ENCODE results near the gene AIG1. TPM values are rescaled to one million over a fixed set of nuclear protein-coding genes. Genes with fewer than 3 reads are reported as not detected.

The AIG1 gene
- polyA plus RNA-seq, 1 experiment, result 65.1 TPM

DNA sequence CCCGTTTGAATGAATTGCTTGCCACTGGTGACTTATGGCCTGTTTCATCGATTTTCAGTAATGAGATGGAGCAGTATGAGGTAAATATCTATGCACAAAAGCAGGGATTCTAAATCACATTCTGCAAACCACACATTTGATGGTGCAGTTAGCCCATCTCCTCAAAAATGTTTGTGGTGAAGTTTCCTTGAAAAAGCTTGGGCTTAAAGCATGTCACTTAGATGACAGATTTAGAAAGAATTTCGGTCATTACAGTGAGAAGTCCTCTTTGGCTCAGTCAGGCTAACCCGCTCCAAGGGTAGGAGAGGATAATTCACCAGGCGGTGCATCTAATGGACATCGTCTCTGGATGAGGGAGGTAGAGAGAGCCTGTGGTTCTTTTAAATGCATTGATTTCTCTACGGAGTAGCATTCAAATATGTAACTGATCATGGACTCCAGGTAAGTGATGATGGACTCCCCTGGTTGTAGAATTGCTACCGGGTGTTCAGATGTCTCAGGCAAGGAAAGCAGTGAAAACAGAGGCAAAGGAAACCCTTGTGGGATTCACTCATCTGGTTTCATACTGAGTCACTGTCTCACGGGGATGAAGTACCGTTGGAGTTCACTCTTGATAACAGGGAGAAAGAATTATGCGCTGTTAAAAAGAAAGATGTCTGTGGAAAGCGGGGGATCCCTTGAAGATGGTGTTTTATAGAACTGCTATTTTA, 65.3 kb downstream of the AIG1 start:
- TF ChIP-seq, protein P1, sequence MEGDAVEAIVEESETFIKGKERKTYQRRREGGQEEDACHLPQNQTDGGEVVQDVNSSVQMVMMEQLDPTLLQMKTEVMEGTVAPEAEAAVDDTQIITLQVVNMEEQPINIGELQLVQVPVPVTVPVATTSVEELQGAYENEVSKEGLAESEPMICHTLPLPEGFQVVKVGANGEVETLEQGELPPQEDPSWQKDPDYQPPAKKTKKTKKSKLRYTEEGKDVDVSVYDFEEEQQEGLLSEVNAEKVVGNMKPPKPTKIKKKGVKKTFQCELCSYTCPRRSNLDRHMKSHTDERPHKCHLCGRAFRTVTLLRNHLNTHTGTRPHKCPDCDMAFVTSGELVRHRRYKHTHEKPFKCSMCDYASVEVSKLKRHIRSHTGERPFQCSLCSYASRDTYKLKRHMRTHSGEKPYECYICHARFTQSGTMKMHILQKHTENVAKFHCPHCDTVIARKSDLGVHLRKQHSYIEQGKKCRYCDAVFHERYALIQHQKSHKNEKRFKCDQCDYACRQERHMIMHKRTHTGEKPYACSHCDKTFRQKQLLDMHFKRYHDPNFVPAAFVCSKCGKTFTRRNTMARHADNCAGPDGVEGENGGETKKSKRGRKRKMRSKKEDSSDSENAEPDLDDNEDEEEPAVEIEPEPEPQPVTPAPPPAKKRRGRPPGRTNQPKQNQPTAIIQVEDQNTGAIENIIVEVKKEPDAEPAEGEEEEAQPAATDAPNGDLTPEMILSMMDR (IDR thresholded peaks at IDR 0.05; ENCODE audit: low read depth, low read length), result no peak
- no peak for DNase-seq (ENCODE audit: low read depth, low spot score)
- Histone ChIP-seq H3K4me3 (ENCODE audit: low read depth, low read length) (no peak overlapping the region), H3K9me3 (ENCODE audit: control insufficient read depth, insufficient read depth, low read length) (peaks cover 5% of the 10 kb centered on the region), H3K27ac (ENCODE audit: low read depth, low read length) (no peak overlapping the region), H3K27me3 (ENCODE audit: control insufficient read depth, insufficient read depth, low read length) (no peaks in the 10 kb centered on the region)
- CTCF ChIA-PET, result no interaction called here
- POLR2A ChIA-PET, result no interaction called here

- Histone ChIP-seq H3K4me3 (ENCODE audit: low read depth, low read length) (no peak overlapping the region), H3K27me3 (ENCODE audit: control insufficient read depth, insufficient read depth, low read length) (no peaks in the 10 kb centered on the region), H3K27ac (ENCODE audit: low read depth, low read length) (no peak overlapping the region), H3K9me3 (ENCODE audit: control insufficient read depth, insufficient read depth, low read length) (peaks cover 5% of the 10 kb centered on the region)
- ChIA-PET POLR2A (no interaction called here), CTCF (no interaction called here)
- TF ChIP-seq, protein P1 (IDR thresholded peaks at IDR 0.05; ENCODE audit: low read depth, low read length), result no peak
- no peak for DNase-seq (ENCODE audit: low read depth, low spot score)
Measured at GRCh38 chr6:143126574-143126941, 65.9 kb downstream of the AIG1 start.

DNA sequence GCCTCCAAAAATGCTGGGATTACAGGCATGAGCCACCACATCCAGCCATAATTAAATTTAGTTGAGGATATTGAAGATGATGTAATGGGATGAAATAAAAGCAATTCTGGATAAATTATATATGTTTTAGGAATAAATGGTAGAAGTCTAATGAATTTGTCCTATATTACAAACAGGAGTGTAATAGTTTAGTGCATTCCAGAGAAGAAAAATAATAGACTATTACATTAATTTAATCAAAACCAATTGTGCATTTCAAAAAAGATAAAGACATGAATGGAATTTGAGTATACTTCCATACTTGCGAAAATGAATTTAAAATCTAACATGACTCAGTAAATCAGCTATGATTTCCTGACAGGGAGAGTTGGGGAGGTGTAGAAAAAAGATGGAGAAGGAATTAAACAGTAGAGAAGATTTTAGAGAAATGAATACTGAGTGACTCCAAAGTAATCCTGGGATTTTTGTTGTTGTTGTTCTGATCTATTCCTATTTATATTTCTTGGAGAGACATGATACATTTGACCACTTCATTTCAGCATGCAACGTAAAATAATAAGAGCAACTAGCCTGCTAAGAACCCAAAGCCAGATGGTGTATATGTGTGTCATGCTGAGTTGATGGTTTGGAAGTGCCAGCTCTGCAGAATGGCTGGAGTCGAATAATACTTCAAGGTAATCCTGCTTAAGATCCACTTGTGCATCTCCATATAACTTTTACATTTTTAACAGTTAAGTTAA, 67.4 kb downstream of the AIG1 start:
- CTCF ChIA-PET, result interaction anchor here (1.0 kb wide), 1 partner anchor 299 kb away, joined by 3 read pairs; no protein-coding TSS in a partner anchor
- DNase-seq (ENCODE audit: low read depth, low spot score), result no peak
- TF ChIP-seq, protein P1 (IDR thresholded peaks at IDR 0.05; ENCODE audit: low read depth, low read length), result no peak
- no peak overlapping the region for H3K27ac ChIP-seq (ENCODE audit: low read depth, low read length)
- peaks cover 5% of the 10 kb centered on the region for H3K9me3 ChIP-seq (ENCODE audit: control insufficient read depth, insufficient read depth, low read length)
- POLR2A ChIA-PET, result no interaction called here
- no peaks in the 10 kb centered on the region for H3K27me3 ChIP-seq (ENCODE audit: control insufficient read depth, insufficient read depth, low read length)
- no peak overlapping the region for H3K4me3 ChIP-seq (ENCODE audit: low read depth, low read length)

- POLR2A ChIA-PET, result no interaction called here
- no peak for DNase-seq (ENCODE audit: low read depth, low spot score)
- TF ChIP-seq, protein P1 (IDR thresholded peaks at IDR 0.05; ENCODE audit: low read depth, low read length), result no peak
- Histone ChIP-seq H3K9me3 (ENCODE audit: control insufficient read depth, insufficient read depth, low read length) (peaks cover 5% of the 10 kb centered on the region), H3K27ac (ENCODE audit: low read depth, low read length) (no peak overlapping the region), H3K27me3 (ENCODE audit: control insufficient read depth, insufficient read depth, low read length) (no peaks in the 10 kb centered on the region), H3K4me3 (ENCODE audit: low read depth, low read length) (no peak overlapping the region)
- CTCF ChIA-PET, result interaction anchor here (1.0 kb wide), 1 partner anchor 299 kb away, joined by 3 read pairs; no protein-coding TSS in a partner anchor
Measured at GRCh38 chr6:143128681-143129015, 68.0 kb downstream of the AIG1 start.

DNA sequence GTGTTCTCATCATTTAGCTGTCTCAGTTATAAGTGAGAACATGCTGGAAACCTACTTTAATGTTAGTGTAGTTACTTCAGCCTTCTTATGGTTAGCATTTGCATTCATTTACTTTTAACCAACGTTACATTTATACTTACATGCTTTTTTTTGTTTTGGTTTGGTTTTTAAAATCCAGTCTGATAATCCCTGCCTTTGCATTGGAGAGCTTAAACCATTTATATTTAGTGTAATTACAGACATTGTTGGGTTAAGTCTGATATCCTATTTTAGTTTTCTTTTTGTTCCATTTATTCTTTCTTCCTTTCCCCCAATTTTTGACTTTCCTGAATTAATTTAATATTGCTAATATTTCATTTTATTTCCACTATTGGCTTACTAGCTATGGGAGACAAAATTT, 70.2 kb downstream of the AIG1 start:
- Histone ChIP-seq H3K27me3 (ENCODE audit: control insufficient read depth, insufficient read depth, low read length) (no peaks in the 10 kb centered on the region), H3K4me3 (ENCODE audit: low read depth, low read length) (no peak overlapping the region), H3K9me3 (ENCODE audit: control insufficient read depth, insufficient read depth, low read length) (peaks cover 5% of the 10 kb centered on the region), H3K27ac (ENCODE audit: low read depth, low read length) (no peak overlapping the region)
- TF ChIP-seq, protein P1 (IDR thresholded peaks at IDR 0.05; ENCODE audit: low read depth, low read length), result no peak
- CTCF ChIA-PET, result no interaction called here
- POLR2A ChIA-PET, result no interaction called here
- no peak for DNase-seq (ENCODE audit: low read depth, low spot score)

Data from AG04450 (cell line).